GM12878 (cell line): ENCODE results near the gene ACOX1. TPM values are rescaled to one million over a fixed set of nuclear protein-coding genes. Genes with fewer than 3 reads are reported as not detected.

Experiments
- ATAC-seq: fragments of 200-7000 bp; cut with Tn5 transposase; 3 replicates; pipeline ENCODE4 v1.9.1; 2020; ENCODE audit warnings: mild to moderate bottlenecking, moderate library complexity
- BruUV-seq: library from RNA; stranded (reverse); fragments of 400-500 nt; replicated peaks from 2 replicates; lab custom pipeline; 2021; lab: Mats Ljungman, UMichigan
- CTCF ChIA-PET: fragments of 300-600 bp; sonication (Branson Sonifier 250); formaldehyde crosslinking; extraction: SDS; loops from one replicate; lab custom pipeline; 2021; ENCODE audit warnings: inconsistent platforms; lab: Yijun Ruan, JAX
- POLR2A ChIA-PET: fragments of 350-600 bp; formaldehyde crosslinking; extraction: SDS; loops from one replicate; lab custom pipeline; 2021; ENCODE audit warnings: inconsistent platforms; lab: Charles Lee
- RAD21 ChIA-PET: fragments of 300-600 bp; sonication (Branson Sonifier 250); formaldehyde crosslinking; loops from one replicate; lab custom pipeline; 2023; ENCODE audit warnings: antibody characterized with exemption; ENCODE audit not compliant: unreplicated experiment; lab: Charles Lee
- SMC1A ChIA-PET: fragments of 300-600 bp; sonication (Branson Sonifier 250); formaldehyde crosslinking; loops from one replicate; lab custom pipeline; 2023; ENCODE audit not compliant: unreplicated experiment, uncharacterized antibody; lab: Charles Lee
- DNase-seq: peaks from one replicate; pipeline ENCODE4 v3.0.0-alpha.2; 2011; ENCODE audit warnings: low read depth, low spot score
- FAIRE-seq: peaks from 3 replicates; lab custom pipeline; 2011; peaks lifted over from hg19 to GRCh38; lab: Jason Lieb, UNC
- H2AFZ ChIP-seq: 2 replicates; pipeline ENCODE4 v1.6.0; 2011; ENCODE audit warnings: low read depth, low read length, control low read depth; ENCODE audit not compliant: control insufficient read depth
- H3K27ac ChIP-seq: 2 replicates; pipeline ENCODE4 v1.5.1; 2011; ENCODE audit warnings: control low read depth; ENCODE audit not compliant: control insufficient read depth, insufficient read depth
- H3K27me3 ChIP-seq, 2 experiments: replicated peaks in 1 of 2; 2 replicates each; pipeline versions ENCODE4 v1.6.0 to v1.6.1; 2011; ENCODE audit warnings: low read length in 1 of 2; ENCODE audit not compliant: control insufficient read depth in 2 of 2, insufficient read depth in 2 of 2
- H3K36me3 ChIP-seq, 2 experiments: 2 replicates each; pipeline ENCODE4 v1.5.1; 2011; ENCODE audit warnings: low read length in 1 of 2; ENCODE audit not compliant: control insufficient read depth in 2 of 2, insufficient read depth in 2 of 2
- H3K4me1 ChIP-seq: 2 replicates; pipeline ENCODE4 v1.6.1; 2011; ENCODE audit warnings: mild to moderate bottlenecking, low read length, moderate library complexity, mixed read lengths; ENCODE audit not compliant: control insufficient read depth, insufficient read depth
- H3K4me2 ChIP-seq: 2 replicates; pipeline ENCODE4 v1.6.0; 2011; ENCODE audit warnings: control low read depth; ENCODE audit not compliant: control insufficient read depth, insufficient read depth
- H3K4me3 ChIP-seq: fragments of 200-600 bp; sonication (generic); 2 replicates; pipeline ENCODE4 v1.5.1; 2016
- H3K79me2 ChIP-seq: 2 replicates; pipeline ENCODE4 v1.6.0; 2011; ENCODE audit warnings: low read length; ENCODE audit not compliant: control insufficient read depth, insufficient read depth
- H3K9ac ChIP-seq: 2 replicates; pipeline ENCODE4 v1.8.0; 2011; ENCODE audit warnings: low read length, control low read depth, mixed read lengths; ENCODE audit not compliant: control insufficient read depth, insufficient read depth
- H3K9me3 ChIP-seq: replicated peaks from 3 replicates; pipeline ENCODE4 v1.5.1; 2011; ENCODE audit warnings: mild to moderate bottlenecking, low read length; ENCODE audit not compliant: control insufficient read depth, insufficient read depth
- H4K20me1 ChIP-seq: 2 replicates; pipeline ENCODE4 v1.6.0; 2011; ENCODE audit not compliant: control insufficient read depth, insufficient read depth
- CBX3 ChIP-seq: fragments of 200-600 bp; sonication (generic); IDR thresholded peaks from 2 replicates; pipeline ENCODE4 v1.6.1; 2016; ENCODE audit warnings: low read depth, borderline replicate concordance
- GABPA ChIP-seq: IDR thresholded peaks from 2 replicates; pipeline ENCODE4 v1.6.1; 2014; ENCODE audit warnings: antibody characterized with exemption, low read depth, mild to moderate bottlenecking, inconsistent platforms
- HDGF ChIP-seq: fragments of 450-650 bp; IDR thresholded peaks from 2 replicates; pipeline ENCODE4 v1.6.1; 2016; ENCODE audit warnings: antibody characterized with exemption
- RCOR1 ChIP-seq: conservative IDR thresholded peaks from 2 replicates; pipeline ENCODE4 v1.6.1; 2012; ENCODE audit warnings: low read depth, low read length, improper control_type of control experiment
- RUNX3 ChIP-seq: IDR thresholded peaks from 2 replicates; pipeline ENCODE4 v1.6.1; 2012; ENCODE audit warnings: low read length, inconsistent platforms
- WGBS: methylation state at CpG from one replicate; pipeline ENCODE4 v1.1.6; 2016; ENCODE audit warnings: low lambda C conversion rate; ENCODE audit not compliant: insufficient replicate concordance, insufficient coverage; ENCODE audit errors: missing lambda C conversion rate; 5-methylcytosine and 5-hydroxymethylcytosine counted together
- in situ Hi-C: fragments of 300-500 bp; cut with MboI; formaldehyde crosslinking; loops from 9 replicates; pipeline ENCODE4 v1.14.3; 2018; ENCODE audit warnings: mixed read lengths
- intact Hi-C: fragments of 100-400 bp; cut with micrococcal nuclease; formaldehyde crosslinking; loops from one replicate; pipeline ENCODE4 v1.14.2; 2022; ENCODE audit not compliant: unreplicated experiment
- polyA plus RNA-seq, 11 experiments: library from polyadenylated mRNA; depleted of rRNA in 4 of 11; unstranded in 6 of 11; stranded (reverse) in 5 of 11; fragments of >200 nt; fragmentation: Nextera tagmentation in 4 of 11; fragmentation: Illumina TruSeq in 1 of 11; extraction: Ambion mirVana in 4 of 11; extraction: Trizol in 1 of 11; gene quantifications; 1 replicate in 1 of 11; 2 replicates in 10 of 11; pipeline versions ENCODE4 v1.2.1 to v1.2.3, GENCODE V29; 2011 to 2016; ENCODE audit warnings: inconsistent platforms in 2 of 11, missing spikeins in 2 of 11, low read depth in 1 of 11
- total RNA-seq, 4 experiments: library from RNA; depleted of rRNA in 3 of 4; stranded (reverse); fragments of >200 nt in 3 of 4; fragmentation: Illumina TruSeq in 1 of 4; extraction: Trizol in 1 of 4; gene quantifications; 2 replicates each; pipeline versions ENCODE4 v1.2.1 to v1.2.3, GENCODE V29; 2013 to 2021
- TF ChIP-seq, protein P1 (sequence below): fragments of 450-650 bp; IDR thresholded peaks from 2 replicates; pipeline ENCODE4 v1.6.1; 2017; ENCODE audit warnings: antibody characterized with exemption, mild to moderate bottlenecking, moderate library complexity

The ACOX1 gene
- total and polyA plus RNA-seq, 10 of the 15 experiments (the other 5 are each of a cell fraction or from before 2014, with no cell fraction given): 6.5 to 26.2 (median 21.6) TPM

- FAIRE-seq: no peak
- in situ Hi-C loops: no loop called here
These were observed 1.4 kb upstream of the ACOX1 start for GRCh38 chr17:75980188-75981018.

More at GRCh38 chr17:75980188-75981018, 1.4 kb upstream of the ACOX1 start:
- no peaks in the 10 kb centered on the region for H3K36me3 ChIP-seq
- peak overlapping the region; percentile 73 for H3K4me2 ChIP-seq
- H3K4me3 ChIP-seq: peak overlapping the region; percentile 87
- TF ChIP-seq, protein P1, sequence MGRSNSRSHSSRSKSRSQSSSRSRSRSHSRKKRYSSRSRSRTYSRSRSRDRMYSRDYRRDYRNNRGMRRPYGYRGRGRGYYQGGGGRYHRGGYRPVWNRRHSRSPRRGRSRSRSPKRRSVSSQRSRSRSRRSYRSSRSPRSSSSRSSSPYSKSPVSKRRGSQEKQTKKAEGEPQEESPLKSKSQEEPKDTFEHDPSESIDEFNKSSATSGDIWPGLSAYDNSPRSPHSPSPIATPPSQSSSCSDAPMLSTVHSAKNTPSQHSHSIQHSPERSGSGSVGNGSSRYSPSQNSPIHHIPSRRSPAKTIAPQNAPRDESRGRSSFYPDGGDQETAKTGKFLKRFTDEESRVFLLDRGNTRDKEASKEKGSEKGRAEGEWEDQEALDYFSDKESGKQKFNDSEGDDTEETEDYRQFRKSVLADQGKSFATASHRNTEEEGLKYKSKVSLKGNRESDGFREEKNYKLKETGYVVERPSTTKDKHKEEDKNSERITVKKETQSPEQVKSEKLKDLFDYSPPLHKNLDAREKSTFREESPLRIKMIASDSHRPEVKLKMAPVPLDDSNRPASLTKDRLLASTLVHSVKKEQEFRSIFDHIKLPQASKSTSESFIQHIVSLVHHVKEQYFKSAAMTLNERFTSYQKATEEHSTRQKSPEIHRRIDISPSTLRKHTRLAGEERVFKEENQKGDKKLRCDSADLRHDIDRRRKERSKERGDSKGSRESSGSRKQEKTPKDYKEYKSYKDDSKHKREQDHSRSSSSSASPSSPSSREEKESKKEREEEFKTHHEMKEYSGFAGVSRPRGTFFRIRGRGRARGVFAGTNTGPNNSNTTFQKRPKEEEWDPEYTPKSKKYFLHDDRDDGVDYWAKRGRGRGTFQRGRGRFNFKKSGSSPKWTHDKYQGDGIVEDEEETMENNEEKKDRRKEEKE: no peak
- TF ChIP-seq GABPA (no peak), RUNX3 (peak; percentile 4; the same call in 1 of the 2 replicates), CBX3 (no peak), RCOR1 (no peak), HDGF (no peak)
- 56% methylated on average over 16 of the region's 18 CpGs for WGBS
- ATAC-seq (peak; percentile 11), DNase-seq (no peak)
- SMC1A ChIA-PET: interaction anchor here (0.6 to 2.1 kb wide), 10 partner anchors 10 to 126 kb away, joined by 3 to 10 read pairs (median 4); partner anchors contain the start of gene WBP2
- CTCF ChIA-PET: interaction anchor here (0.6 to 1.4 kb wide), 14 partner anchors 11 to 643 kb away, joined by 3 to 7 read pairs (median 4); partner anchors contain the start of genes CDK3 and TRIM65
- POLR2A ChIA-PET: interaction anchor here (0.6 to 2.9 kb wide), 11 partner anchors 8 to 373 kb away, joined by 3 to 24 read pairs (median 3); partner anchors contain the start of genes MRPL38 and PRPSAP1
- H3K4me1 ChIP-seq: peaks cover 6% of the 10 kb centered on the region
- intact Hi-C loops: no loop called here
- no peaks in the 10 kb centered on the region for H3K27me3 ChIP-seq
- H4K20me1 ChIP-seq: no peaks in the 10 kb centered on the region
- H2AFZ ChIP-seq: no peak overlapping the region
- peak overlapping the region; percentile 99 for H3K27ac ChIP-seq
- BruUV-seq: TSS peak; percentile 76
- peaks cover 20% of the 10 kb centered on the region for H3K79me2 ChIP-seq
- no peaks in the 10 kb centered on the region for H3K9me3 ChIP-seq
- H3K9ac ChIP-seq: peak overlapping the region; percentile 99
- RAD21 ChIA-PET: interaction anchor here (1.1 to 1.4 kb wide), 3 partner anchors 11 to 22 kb away, joined by 4 to 10 read pairs (median 9); no protein-coding TSS in a partner anchor
